Measurements from ENCODE around the gene ANKRD33B.
A peak's percentile ranks its signal among the peaks of the same experiment; 100 is the strongest.

ANKRD33B gene

GRCh38 chr5:10556893-10557746, 6.8 kb upstream of the ANKRD33B start:
- Histone ChIP-seq H3K9me3 (no peaks in the 10 kb centered on the region), H3K27me3 (no peaks in the 10 kb centered on the region), H3K4me1 (ENCODE audit: control insufficient read depth in 1 of 2, insufficient read depth in 1 of 2, low read depth in 1 of 2, low read length in 1 of 2) (peaks cover 10 to 11% of the 10 kb centered on the region in 2 experiments), H3K36me3 (no peaks in the 10 kb centered on the region), H3K4me3 (ENCODE audit: low read depth in 1 of 2, low read length in 1 of 2) (no peak overlapping the region), H3K27ac (no peak overlapping the region)
- no peak for TF ChIP-seq CTCF (IDR thresholded peaks at IDR 0.05)

DNA sequence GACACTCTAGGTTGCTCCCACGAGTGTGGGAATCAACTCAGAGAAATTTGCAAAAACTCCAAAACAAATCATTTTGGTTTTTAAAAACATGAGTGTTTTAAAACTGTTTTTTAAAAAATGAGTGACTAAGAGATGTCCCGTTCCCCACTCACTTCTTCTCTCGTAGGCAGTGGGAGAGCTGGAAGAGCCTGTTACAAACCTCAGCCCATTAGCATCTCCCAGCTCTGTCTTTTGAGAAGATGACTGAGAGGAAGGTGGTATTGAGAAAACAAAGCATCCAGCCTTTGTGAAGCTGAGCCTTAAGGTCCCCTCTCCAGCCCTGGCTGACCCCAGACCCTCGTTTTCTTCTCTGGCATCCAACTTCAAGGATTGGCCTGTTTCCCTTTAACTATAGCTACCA, 4.7 kb upstream of the ANKRD33B start:
- no peak for TF ChIP-seq CTCF (IDR thresholded peaks at IDR 0.05)
- H3K4me1 ChIP-seq (ENCODE audit: control insufficient read depth in 1 of 2, insufficient read depth in 1 of 2, low read depth in 1 of 2, low read length in 1 of 2): peaks cover 15 to 16% of the 10 kb centered on the region in 2 experiments
- H3K9me3 ChIP-seq: no peaks in the 10 kb centered on the region
- no peak overlapping the region for H3K4me3 ChIP-seq (ENCODE audit: low read depth in 1 of 2, low read length in 1 of 2)
- H3K27me3 ChIP-seq: no peaks in the 10 kb centered on the region
- no peak overlapping the region for H3K27ac ChIP-seq
- no peaks in the 10 kb centered on the region for H3K36me3 ChIP-seq

- H3K9me3 ChIP-seq: no peaks in the 10 kb centered on the region
- H3K4me1 ChIP-seq (ENCODE audit: control insufficient read depth in 1 of 2, insufficient read depth in 1 of 2, low read depth in 1 of 2, low read length in 1 of 2): peaks cover 15 to 16% of the 10 kb centered on the region in 2 experiments
- H3K27me3 ChIP-seq: no peaks in the 10 kb centered on the region
- H3K27ac ChIP-seq: no peak overlapping the region
- no peaks in the 10 kb centered on the region for H3K36me3 ChIP-seq
- no peak for TF ChIP-seq CTCF (IDR thresholded peaks at IDR 0.05)
- no peak overlapping the region for H3K4me3 ChIP-seq (ENCODE audit: low read depth in 1 of 2, low read length in 1 of 2)
These were observed 4.0 kb upstream of the ANKRD33B start for GRCh38 chr5:10559871-10560270.

DNA sequence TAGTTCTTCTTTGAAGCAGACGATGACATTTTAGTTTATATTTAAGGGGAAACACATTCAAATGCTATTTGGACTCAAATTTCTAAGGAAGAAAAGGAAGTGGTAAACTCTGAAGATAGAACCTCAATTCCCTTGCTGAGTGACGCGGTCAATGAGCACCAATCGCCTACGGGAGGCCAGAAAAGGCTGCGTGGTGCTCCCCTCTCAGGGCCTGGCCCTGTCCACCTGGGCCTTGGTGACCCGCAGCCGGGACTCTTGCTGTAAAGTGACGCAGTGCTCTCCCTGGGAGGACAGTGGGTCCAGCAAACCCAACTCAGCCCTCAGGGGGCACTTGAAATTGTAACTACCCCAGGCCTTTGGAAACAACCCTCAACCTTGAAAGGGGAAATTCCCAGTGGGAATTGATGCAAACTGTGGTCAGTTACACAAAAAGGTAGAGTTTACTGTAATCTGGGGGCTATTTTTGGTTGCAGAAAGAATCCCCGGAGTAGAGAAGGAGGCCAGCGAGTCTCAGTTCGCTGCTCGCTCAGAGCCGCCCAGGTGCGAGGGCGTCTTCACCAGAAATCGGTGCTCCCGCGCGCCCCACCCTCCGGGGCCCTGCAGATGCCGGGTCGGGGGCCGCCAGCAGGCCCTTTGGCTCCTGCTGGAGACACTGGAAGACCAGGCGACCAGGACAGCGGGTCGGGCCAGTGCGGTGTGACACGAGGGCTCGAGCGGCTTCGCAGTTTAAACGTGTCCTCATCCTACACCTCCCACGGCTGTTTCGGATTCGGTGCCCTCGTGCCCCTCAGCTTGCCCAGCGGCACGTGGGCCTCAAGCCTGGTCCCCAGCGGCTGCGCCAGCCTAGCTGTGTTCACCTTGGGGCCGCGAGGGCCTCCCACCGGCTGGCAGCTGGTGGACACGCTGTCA, 1.4 kb upstream of the ANKRD33B start:
- no peak overlapping the region for H3K27ac ChIP-seq
- no peak for TF ChIP-seq CTCF (IDR thresholded peaks at IDR 0.05)
- no peaks in the 10 kb centered on the region for H3K9me3 ChIP-seq
- peak overlapping the region; percentile 84 to 88 for H3K4me3 ChIP-seq (ENCODE audit: low read depth in 1 of 2, low read length in 1 of 2)
- H3K36me3 ChIP-seq: no peaks in the 10 kb centered on the region
- peaks cover 39 to 41% of the 10 kb centered on the region in 2 experiments for H3K4me1 ChIP-seq (ENCODE audit: control insufficient read depth in 1 of 2, insufficient read depth in 1 of 2, low read depth in 1 of 2, low read length in 1 of 2)
- H3K27me3 ChIP-seq: no peaks in the 10 kb centered on the region

DNA sequence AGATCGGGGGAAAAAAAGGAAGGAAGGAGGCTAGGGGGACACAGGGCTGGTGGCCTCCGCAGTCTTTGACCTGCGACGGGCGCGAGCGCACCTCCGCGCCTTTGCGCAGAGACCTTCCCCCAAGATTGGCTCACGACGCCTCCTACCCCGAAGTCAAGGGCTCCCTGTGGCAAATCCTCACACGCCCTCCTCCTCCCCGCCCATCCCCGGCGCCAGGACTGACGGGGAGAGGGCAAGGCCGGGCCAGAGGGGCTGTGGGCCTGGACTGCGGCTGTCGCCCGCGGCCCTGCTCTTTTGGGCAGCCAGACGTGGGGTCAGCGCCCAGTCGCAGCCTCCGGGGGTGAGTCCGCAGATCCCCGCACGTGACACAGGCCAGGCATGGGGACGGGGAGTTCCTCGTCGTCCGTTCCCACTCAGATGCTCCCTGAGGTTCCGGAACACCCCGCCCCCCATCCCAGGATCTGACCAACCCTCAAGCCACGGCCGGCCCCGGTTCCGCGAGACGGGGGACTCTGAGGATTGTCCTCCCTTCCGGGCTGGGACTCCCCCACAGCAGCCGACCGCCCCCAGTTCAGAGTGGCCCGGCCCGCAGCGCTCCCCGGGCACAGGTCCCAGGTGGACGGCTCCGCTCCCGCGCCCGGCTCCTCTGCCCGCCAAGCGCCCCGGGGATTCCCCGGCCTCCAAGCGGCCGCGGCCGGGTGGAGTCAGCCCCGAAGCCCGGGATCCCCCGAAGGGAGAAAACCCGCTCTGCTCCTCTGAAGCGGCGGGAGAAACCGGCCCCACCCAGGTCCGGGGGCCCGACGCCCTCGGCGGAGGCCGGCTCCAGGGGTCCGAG, 543 bp upstream of the ANKRD33B start:
- no peak for TF ChIP-seq CTCF (IDR thresholded peaks at IDR 0.05)
- no peaks in the 10 kb centered on the region for H3K9me3 ChIP-seq
- H3K27me3 ChIP-seq: no peaks in the 10 kb centered on the region
- peaks cover 48 to 50% of the 10 kb centered on the region in 2 experiments for H3K4me1 ChIP-seq (ENCODE audit: control insufficient read depth in 1 of 2, insufficient read depth in 1 of 2, low read depth in 1 of 2, low read length in 1 of 2)
- H3K4me3 ChIP-seq (ENCODE audit: low read depth in 1 of 2, low read length in 1 of 2): peak overlapping the region; percentile 84 to 88
- H3K27ac ChIP-seq: peak overlapping the region; percentile 80
- H3K36me3 ChIP-seq: no peaks in the 10 kb centered on the region
